ENCODE data around the gene PSMD3. TPM values are rescaled to one million over a fixed set of nuclear protein-coding genes. Genes with fewer than 3 reads are reported as not detected.

The PSMD3 gene
- total and polyA plus RNA-seq, 2 experiments from 2014 or later: 92.1 to 114 TPM

DNA sequence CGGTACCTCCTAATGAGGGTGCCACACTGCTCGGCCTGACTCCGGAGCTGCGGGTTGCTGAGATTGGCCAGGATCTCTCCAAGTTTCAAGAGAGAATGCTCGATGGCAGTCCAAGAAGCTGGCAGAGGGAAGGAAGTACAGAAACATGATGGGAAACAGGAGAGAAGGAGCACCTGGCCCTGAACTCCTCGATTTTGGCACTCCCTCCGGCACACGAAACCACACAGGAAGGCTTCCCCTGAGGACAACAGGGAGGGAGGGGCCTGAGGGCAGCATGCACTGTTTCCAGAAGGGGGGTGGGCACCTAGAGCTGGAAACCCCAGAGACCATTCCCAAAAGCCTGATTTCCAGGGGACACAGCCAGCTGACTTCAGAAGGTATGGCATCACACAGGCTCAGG is 52.7 kb downstream of the PSMD3 start:
- Histone ChIP-seq H3K9me2 (replicated peaks; ENCODE audit: insufficient read depth) (no peaks in the 10 kb centered on the region), H3K4me3 (no peak overlapping the region), H3K27ac (no peak overlapping the region), H3K4me1 (ENCODE audit: insufficient read depth) (no peaks in the 10 kb centered on the region), H3K9me3 (ENCODE audit: low read depth) (no peaks in the 10 kb centered on the region), H4K20me1 (ENCODE audit: insufficient read depth, poor library complexity, severe bottlenecking) (no peaks in the 10 kb centered on the region), H3K27me3 (no peaks in the 10 kb centered on the region), H3K79me2 (no peaks in the 10 kb centered on the region), H2AFZ (no peak overlapping the region), H3K4me2 (no peak overlapping the region), H3K36me3 (replicated peaks; ENCODE audit: insufficient read depth, low read depth) (no peaks in the 10 kb centered on the region)
- no peak for DNase-seq (ENCODE audit: low spot score)
- WGBS (ENCODE audit: low lambda C conversion rate, missing lambda C conversion rate): 94% methylated on average over 8 of the region's 8 CpGs
- no peak for TF ChIP-seq EZH2 (IDR thresholded peaks at IDR 0.05; ENCODE audit: borderline replicate concordance)

DNA sequence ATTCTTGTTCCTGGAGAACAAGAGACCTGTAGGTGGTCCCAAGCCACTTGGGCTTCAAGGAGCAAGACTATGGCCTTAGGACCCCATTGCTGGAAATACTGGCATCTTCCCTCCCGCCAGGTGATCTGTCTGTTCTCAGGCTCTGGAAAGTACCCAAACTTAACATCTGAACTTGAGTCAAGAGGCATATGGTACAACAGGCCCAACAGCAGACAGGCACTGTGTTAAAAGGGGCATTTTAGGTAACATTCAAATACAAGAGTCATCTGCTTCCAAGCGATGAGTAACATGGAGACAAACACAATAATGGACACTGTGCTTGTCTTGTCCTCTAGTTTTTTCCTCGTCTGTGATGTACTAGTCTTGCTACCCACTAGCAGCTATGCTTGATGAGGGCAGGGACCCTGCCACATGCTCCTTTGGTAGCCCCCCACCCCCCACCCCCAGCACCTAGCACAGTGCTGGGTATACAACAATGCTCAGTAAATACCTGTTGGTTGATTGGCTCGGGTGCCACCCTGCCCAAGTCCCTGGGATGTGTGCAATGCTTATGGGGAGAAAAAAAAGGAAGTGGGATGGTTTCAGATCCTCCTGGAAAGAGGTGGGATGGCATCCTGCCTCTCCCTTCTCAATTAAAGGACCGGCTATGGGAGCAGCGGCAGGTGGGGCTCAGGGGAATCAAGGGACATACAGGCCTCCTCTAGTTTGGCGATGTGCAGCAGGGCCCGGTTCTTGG is 54.0 kb downstream of the PSMD3 start:
- H3K27me3 ChIP-seq: no peaks in the 10 kb centered on the region
- H3K9me2 ChIP-seq (replicated peaks; ENCODE audit: insufficient read depth): no peaks in the 10 kb centered on the region
- no peaks in the 10 kb centered on the region for H3K4me1 ChIP-seq (ENCODE audit: insufficient read depth)
- H3K4me2 ChIP-seq: no peak overlapping the region
- no peak overlapping the region for H3K27ac ChIP-seq
- H3K9me3 ChIP-seq (ENCODE audit: low read depth): no peaks in the 10 kb centered on the region
- H3K79me2 ChIP-seq: no peaks in the 10 kb centered on the region
- no peak for DNase-seq (ENCODE audit: low spot score)
- TF ChIP-seq EZH2phosphoT487 (IDR thresholded peaks at IDR 0.05; ENCODE audit: low read depth, severe bottlenecking, unreplicated experiment) (no peak), EZH2 (IDR thresholded peaks at IDR 0.05; ENCODE audit: borderline replicate concordance) (no peak)
- TF ChIP-seq, protein P1, sequence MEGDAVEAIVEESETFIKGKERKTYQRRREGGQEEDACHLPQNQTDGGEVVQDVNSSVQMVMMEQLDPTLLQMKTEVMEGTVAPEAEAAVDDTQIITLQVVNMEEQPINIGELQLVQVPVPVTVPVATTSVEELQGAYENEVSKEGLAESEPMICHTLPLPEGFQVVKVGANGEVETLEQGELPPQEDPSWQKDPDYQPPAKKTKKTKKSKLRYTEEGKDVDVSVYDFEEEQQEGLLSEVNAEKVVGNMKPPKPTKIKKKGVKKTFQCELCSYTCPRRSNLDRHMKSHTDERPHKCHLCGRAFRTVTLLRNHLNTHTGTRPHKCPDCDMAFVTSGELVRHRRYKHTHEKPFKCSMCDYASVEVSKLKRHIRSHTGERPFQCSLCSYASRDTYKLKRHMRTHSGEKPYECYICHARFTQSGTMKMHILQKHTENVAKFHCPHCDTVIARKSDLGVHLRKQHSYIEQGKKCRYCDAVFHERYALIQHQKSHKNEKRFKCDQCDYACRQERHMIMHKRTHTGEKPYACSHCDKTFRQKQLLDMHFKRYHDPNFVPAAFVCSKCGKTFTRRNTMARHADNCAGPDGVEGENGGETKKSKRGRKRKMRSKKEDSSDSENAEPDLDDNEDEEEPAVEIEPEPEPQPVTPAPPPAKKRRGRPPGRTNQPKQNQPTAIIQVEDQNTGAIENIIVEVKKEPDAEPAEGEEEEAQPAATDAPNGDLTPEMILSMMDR (IDR thresholded peaks at IDR 0.05; ENCODE audit: poor library complexity): no peak
- H3K36me3 ChIP-seq (replicated peaks; ENCODE audit: insufficient read depth, low read depth): no peaks in the 10 kb centered on the region
- H4K20me1 ChIP-seq (ENCODE audit: insufficient read depth, poor library complexity, severe bottlenecking): no peaks in the 10 kb centered on the region
- 83% methylated on average over 8 of the region's 8 CpGs for WGBS (ENCODE audit: low lambda C conversion rate, missing lambda C conversion rate)
- no peak overlapping the region for H3K4me3 ChIP-seq
- H2AFZ ChIP-seq: no peak overlapping the region

DNA sequence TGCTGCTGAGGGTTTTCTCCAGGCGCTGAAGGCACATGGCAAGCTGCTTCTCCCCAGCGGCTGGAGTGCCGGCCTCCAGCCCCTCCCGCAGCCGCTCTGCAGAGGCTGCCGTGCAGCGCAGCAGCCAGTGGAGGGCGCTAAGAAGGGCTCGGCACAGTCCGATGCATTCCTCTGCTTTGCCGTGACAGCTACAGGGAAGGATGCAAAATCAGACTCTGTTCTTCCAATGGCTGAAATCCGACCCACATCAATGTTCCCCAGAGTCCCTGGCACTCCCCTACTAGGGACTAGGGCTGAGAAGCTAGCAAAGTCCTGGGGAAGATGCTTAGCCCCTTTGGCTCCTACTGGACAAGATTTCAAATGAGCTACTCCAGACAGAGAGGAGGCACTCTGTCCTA is 54.6 kb downstream of the PSMD3 start:
- no peaks in the 10 kb centered on the region for H3K4me1 ChIP-seq (ENCODE audit: insufficient read depth)
- H3K9me2 ChIP-seq (replicated peaks; ENCODE audit: insufficient read depth): no peaks in the 10 kb centered on the region
- no peak overlapping the region for H2AFZ ChIP-seq
- no peaks in the 10 kb centered on the region for H3K27me3 ChIP-seq
- TF ChIP-seq, protein P1 (IDR thresholded peaks at IDR 0.05; ENCODE audit: poor library complexity): peak; percentile 49
- no peak for TF ChIP-seq EZH2phosphoT487 (IDR thresholded peaks at IDR 0.05; ENCODE audit: low read depth, severe bottlenecking, unreplicated experiment)
- DNase-seq (ENCODE audit: low spot score): peak; percentile 54
- H4K20me1 ChIP-seq (ENCODE audit: insufficient read depth, poor library complexity, severe bottlenecking): no peaks in the 10 kb centered on the region
- no peaks in the 10 kb centered on the region for H3K79me2 ChIP-seq
- no peak overlapping the region for H3K4me2 ChIP-seq
- H3K27ac ChIP-seq: no peak overlapping the region
- no peaks in the 10 kb centered on the region for H3K9me3 ChIP-seq (ENCODE audit: low read depth)
- no peaks in the 10 kb centered on the region for H3K36me3 ChIP-seq (replicated peaks; ENCODE audit: insufficient read depth, low read depth)
- no peak overlapping the region for H3K4me3 ChIP-seq
- whole genome bisulfite sequencing (ENCODE audit: low lambda C conversion rate, missing lambda C conversion rate): 29% methylated on average over 12 of the region's 12 CpGs

DNA sequence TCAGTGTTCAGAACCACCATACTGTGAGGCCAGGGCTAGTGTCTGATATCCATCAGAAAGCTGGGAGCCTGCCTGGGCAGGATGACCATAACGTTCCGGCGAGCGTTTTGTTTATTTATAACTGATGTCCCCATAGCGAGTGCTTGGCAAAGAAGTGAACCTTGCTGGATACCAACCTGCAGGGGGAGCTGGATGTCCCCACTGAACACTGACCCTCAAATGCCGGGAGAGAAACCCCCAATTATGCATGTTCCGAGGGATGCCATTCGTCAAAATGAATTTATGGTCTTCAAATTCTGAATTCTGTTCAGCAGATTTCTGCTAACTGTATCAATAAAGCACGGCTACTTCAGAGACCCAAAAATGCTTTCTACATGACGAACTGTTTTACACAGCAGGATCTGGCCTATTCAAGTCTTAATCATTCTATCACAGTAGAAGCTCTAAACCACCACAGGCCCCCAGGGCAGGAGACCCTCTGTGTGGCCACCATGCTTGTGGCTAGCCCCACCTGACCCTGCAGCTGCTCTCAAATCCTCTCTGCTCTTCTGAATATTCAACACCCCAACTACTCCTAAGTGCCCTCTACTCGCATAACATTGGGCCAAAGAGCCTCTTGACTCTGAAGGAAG is 58.4 kb downstream of the PSMD3 start:
- Histone ChIP-seq H3K27ac (peak overlapping the region; percentile 31), H3K4me2 (no peak overlapping the region)
- peak; percentile 80 for DNase-seq (ENCODE audit: low spot score)

More for the DNA sequence above, 58.4 kb downstream of the PSMD3 start:
- Histone ChIP-seq H3K4me1 (ENCODE audit: insufficient read depth) (no peaks in the 10 kb centered on the region), H4K20me1 (ENCODE audit: insufficient read depth, poor library complexity, severe bottlenecking) (no peaks in the 10 kb centered on the region), H3K9me2 (replicated peaks; ENCODE audit: insufficient read depth) (no peaks in the 10 kb centered on the region), H3K4me3 (no peak overlapping the region), H3K36me3 (replicated peaks; ENCODE audit: insufficient read depth, low read depth) (no peaks in the 10 kb centered on the region), H3K79me2 (no peaks in the 10 kb centered on the region), H2AFZ (no peak overlapping the region), H3K9me3 (ENCODE audit: low read depth) (no peaks in the 10 kb centered on the region), H3K27me3 (no peaks in the 10 kb centered on the region)
- TF ChIP-seq EZH2phosphoT487 (IDR thresholded peaks at IDR 0.05; ENCODE audit: low read depth, severe bottlenecking, unreplicated experiment) (no peak), EZH2 (IDR thresholded peaks at IDR 0.05; ENCODE audit: borderline replicate concordance) (no peak)
- TF ChIP-seq, protein P1 (IDR thresholded peaks at IDR 0.05; ENCODE audit: poor library complexity): peak; percentile 62
- 47% methylated on average over 11 of the region's 11 CpGs for WGBS (ENCODE audit: low lambda C conversion rate, missing lambda C conversion rate)
